Measurements from ENCODE around the gene CORO2A.

GRCh38 chr9:98084396-98084795 lies 108.0 kb downstream of the CORO2A start:
- TF ChIP-seq CTCF (IDR thresholded peaks at IDR 0.05): no peak
- no peak for TF ChIP-seq POLR2A (IDR thresholded peaks at IDR 0.05)

All from body of pancreas (tissue), 4 donors.